WTC11 (cell line): ENCODE measurements around the gene IMMT. TPM values are rescaled to one million over a fixed set of nuclear protein-coding genes. Genes with fewer than 3 reads are reported as not detected.

Source experiments
- ATAC-seq: fragments of 200-7000 bp; cut with Tn5 transposase; 2 replicates; pipeline ENCODE4 v1.10.0; 2021; ENCODE audit warnings: mild to moderate bottlenecking, moderate library complexity
- CTCF ChIA-PET: fragments of 300-600 bp; sonication (Branson Sonifier 250); formaldehyde crosslinking; loops from one replicate; lab custom pipeline; 2021; ENCODE audit warnings: antibody characterized with exemption; lab: Charles Lee
- POLR2A ChIA-PET: fragments of 350-600 bp; sonication (Branson Sonifier 250); formaldehyde crosslinking; loops from one replicate; lab custom pipeline; 2021; ENCODE audit warnings: antibody characterized with exemption; lab: Charles Lee
- DNase-seq: peaks from one replicate; pipeline ENCODE4 v3.0.0; 2021; ENCODE audit warnings: low spot score
- H3K27ac Mint-ChIP-seq: 2 replicates; pipeline ENCODE4 v1.8.0; 2021; ENCODE audit warnings: mixed read lengths
- H3K27me3 Mint-ChIP-seq: 2 replicates; pipeline ENCODE4 v1.8.0; 2021; ENCODE audit warnings: low read depth, mild to moderate bottlenecking, moderate library complexity, mixed read lengths
- H3K36me3 Mint-ChIP-seq: 2 replicates; pipeline ENCODE4 v1.8.0; 2021; ENCODE audit warnings: mixed read lengths
- H3K4me1 Mint-ChIP-seq: 2 replicates; pipeline ENCODE4 v1.8.0; 2022; ENCODE audit warnings: mixed read lengths
- H3K4me3 Mint-ChIP-seq: 2 replicates; pipeline ENCODE4 v1.8.0; 2021; ENCODE audit warnings: mild to moderate bottlenecking, moderate library complexity, mixed read lengths
- H3K9me3 Mint-ChIP-seq: 2 replicates; pipeline ENCODE4 v1.8.0; 2021; ENCODE audit warnings: mixed read lengths
- ATF2 ChIP-seq: sonication (generic); formaldehyde crosslinking; IDR thresholded peaks from 2 replicates; pipeline ENCODE4 v1.8.1; 2022; ENCODE audit warnings: low read depth, missing genetic modification reagents, borderline replicate concordance
- E2F5 ChIP-seq: sonication (generic); formaldehyde crosslinking; IDR thresholded peaks from 2 replicates; pipeline ENCODE4 v1.8.1; 2022; ENCODE audit warnings: mild to moderate bottlenecking, moderate library complexity, missing genetic modification reagents
- ERG ChIP-seq: fragments of 250-450 bp; sonication (Bioruptor Pico); IDR thresholded peaks from 2 replicates; pipeline ENCODE4 v1.8.0; 2021; ENCODE audit warnings: mild to moderate bottlenecking
- FOXJ3 ChIP-seq: sonication (generic); formaldehyde crosslinking; IDR thresholded peaks from 2 replicates; pipeline ENCODE4 v1.9.0; 2021; ENCODE audit warnings: missing genetic modification reagents, mild to moderate bottlenecking, borderline replicate concordance
- KAT7 ChIP-seq: sonication (generic); formaldehyde crosslinking; IDR thresholded peaks from 2 replicates; pipeline ENCODE4 v1.8.1; 2023; ENCODE audit warnings: missing genetic modification reagents, mild to moderate bottlenecking, borderline replicate concordance
- STAT6 ChIP-seq: sonication (generic); formaldehyde crosslinking; conservative IDR thresholded peaks from 2 replicates; pipeline ENCODE4 v1.8.1; 2023; ENCODE audit warnings: mild to moderate bottlenecking, low read depth, missing genetic modification reagents, moderate library complexity
- ZNF121 ChIP-seq: sonication (generic); formaldehyde crosslinking; IDR thresholded peaks from 2 replicates; pipeline ENCODE4 v1.8.0; 2023; ENCODE audit warnings: missing genetic modification reagents
- ZNF232 ChIP-seq: sonication (generic); formaldehyde crosslinking; IDR thresholded peaks from 2 replicates; pipeline ENCODE4 v1.8.0; 2022; ENCODE audit warnings: mild to moderate bottlenecking, missing genetic modification reagents
- ZNF281 ChIP-seq: sonication (generic); formaldehyde crosslinking; IDR thresholded peaks from 2 replicates; pipeline ENCODE4 v1.8.0; 2023; ENCODE audit warnings: mild to moderate bottlenecking, missing genetic modification reagents
- ZNF425 ChIP-seq: fragments of 250-450 bp; sonication (Bioruptor Pico); conservative IDR thresholded peaks from 2 replicates; pipeline ENCODE4 v1.9.0; 2021; ENCODE audit warnings: mild to moderate bottlenecking
- ZNF532 ChIP-seq: fragments of 250-450 bp; sonication (Bioruptor Pico); IDR thresholded peaks from 2 replicates; pipeline ENCODE4 v1.9.0; 2021; ENCODE audit warnings: mild to moderate bottlenecking, borderline replicate concordance
- total RNA-seq: library from RNA; stranded (reverse); gene quantifications from 3 replicates; pipeline ENCODE4 v1.2.3, GENCODE V29; 2021

IMMT gene
- total RNA-seq, 1 experiment from 2014 or later = 102 TPM

- no peak for TF ChIP-seq ZNF425 (CRISPR knock-in tag)
- TF ChIP-seq E2F5 (CRISPR knock-in tag) = no peak
- TF ChIP-seq ZNF121 (CRISPR knock-in tag) = no peak
- no peak for TF ChIP-seq ZNF281 (CRISPR knock-in tag)
- TF ChIP-seq ATF2 (CRISPR knock-in tag) = no peak
These were observed 43.1 kb upstream of the IMMT start (continued) for GRCh38 chr2:86238354-86238753.

GRCh38 chr2:86237172-86237571 lies 41.9 kb upstream of the IMMT start:
- no peak for TF ChIP-seq KAT7 (CRISPR knock-in tag)
- TF ChIP-seq ZNF281 (CRISPR knock-in tag) = no peak
- TF ChIP-seq FOXJ3 = no peak
- ChIA-PET POLR2A (no interaction called here), CTCF (no interaction called here)
- H3K27me3 Mint-ChIP-seq = peaks cover 6% of the 10 kb centered on the region; the same call in 1 of the 2 replicates
- H3K36me3 Mint-ChIP-seq = no peaks in the 10 kb centered on the region
- no peak overlapping the region for H3K27ac Mint-ChIP-seq
- peaks cover 20% of the 10 kb centered on the region for H3K4me1 Mint-ChIP-seq
- no peaks in the 10 kb centered on the region for H3K9me3 Mint-ChIP-seq
- H3K4me3 Mint-ChIP-seq = no peak overlapping the region
- DNase-seq = no peak
- no peak for ATAC-seq

GRCh38 chr2:86235196-86235980 lies 40.1 kb upstream of the IMMT start:
- ChIA-PET POLR2A (no interaction called here), CTCF (interaction anchor here (1.1 to 1.2 kb wide), 2 partner anchors 14 to 133 kb away, joined by 3 read pairs; no protein-coding TSS in a partner anchor)
- ATAC-seq (no peak), DNase-seq (no peak)
- H3K4me3 Mint-ChIP-seq = no peak overlapping the region
- H3K4me1 Mint-ChIP-seq = peaks cover 20% of the 10 kb centered on the region
- H3K36me3 Mint-ChIP-seq = no peaks in the 10 kb centered on the region
- H3K9me3 Mint-ChIP-seq = no peaks in the 10 kb centered on the region
- H3K27ac Mint-ChIP-seq = no peak overlapping the region
- peaks cover 6% of the 10 kb centered on the region; the same call in 1 of the 2 replicates for H3K27me3 Mint-ChIP-seq
- TF ChIP-seq STAT6 (CRISPR knock-in tag) (no peak), ZNF532 (no peak), ERG (CRISPR knock-in tag) (no peak), ZNF232 (CRISPR knock-in tag) (no peak)
